Nephron progenitor cell (in vitro differentiated cells): ENCODE results near the gene TTBK2.

Source experiments
- DNase-seq: peaks from one replicate; pipeline ENCODE4 v3.0.0; 2021
- H3K27ac Mint-ChIP-seq: 2 replicates; pipeline ENCODE4 v1.8.0; 2021; ENCODE audit warnings: mild to moderate bottlenecking, moderate library complexity, mixed read lengths
- H3K27me3 Mint-ChIP-seq: 2 replicates; pipeline ENCODE4 v1.8.0; 2021; ENCODE audit warnings: mild to moderate bottlenecking, low read depth, mixed read lengths; ENCODE audit not compliant: poor library complexity
- H3K36me3 Mint-ChIP-seq: 2 replicates; pipeline ENCODE4 v1.8.0; 2021; ENCODE audit warnings: low read depth, mixed read lengths
- H3K4me1 Mint-ChIP-seq: 2 replicates; pipeline ENCODE4 v1.8.0; 2021; ENCODE audit warnings: mixed read lengths
- H3K4me3 Mint-ChIP-seq: 2 replicates; pipeline ENCODE4 v1.8.0; 2021; ENCODE audit warnings: mild to moderate bottlenecking, moderate library complexity, mixed read lengths
- H3K9me3 Mint-ChIP-seq: 2 replicates; pipeline ENCODE4 v1.8.0; 2021; ENCODE audit warnings: mild to moderate bottlenecking, moderate library complexity, mixed read lengths
- TF ChIP-seq, protein P1 (sequence below): fragments of 200-600 bp; sonication (generic); IDR thresholded peaks from 2 replicates; pipeline ENCODE4 v1.5.0; 2021; ENCODE audit warnings: antibody characterized with exemption

Gene TTBK2

DNA sequence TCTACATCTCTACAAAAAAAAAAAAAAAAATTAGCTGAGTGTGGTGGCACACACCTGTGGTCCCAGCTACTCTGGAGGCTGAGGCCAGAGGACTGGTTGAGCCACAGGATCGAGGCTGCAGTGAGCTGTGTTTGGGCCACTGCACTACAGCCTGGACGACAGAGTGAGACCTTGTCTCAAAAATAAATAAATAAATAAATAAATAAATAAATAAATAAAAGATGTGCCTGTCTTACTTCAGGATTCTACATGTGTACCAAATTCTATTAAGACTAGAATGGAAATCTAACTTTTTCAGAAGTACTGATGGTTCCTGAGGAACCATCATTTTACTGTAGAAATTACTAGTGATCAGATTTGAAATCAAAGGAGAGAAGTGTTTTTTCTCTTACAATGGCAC is 51.9 kb downstream of the TTBK2 start:
- no peak for DNase-seq
- peaks cover 8% of the 10 kb centered on the region for H3K4me1 Mint-ChIP-seq
- TF ChIP-seq, protein P1, sequence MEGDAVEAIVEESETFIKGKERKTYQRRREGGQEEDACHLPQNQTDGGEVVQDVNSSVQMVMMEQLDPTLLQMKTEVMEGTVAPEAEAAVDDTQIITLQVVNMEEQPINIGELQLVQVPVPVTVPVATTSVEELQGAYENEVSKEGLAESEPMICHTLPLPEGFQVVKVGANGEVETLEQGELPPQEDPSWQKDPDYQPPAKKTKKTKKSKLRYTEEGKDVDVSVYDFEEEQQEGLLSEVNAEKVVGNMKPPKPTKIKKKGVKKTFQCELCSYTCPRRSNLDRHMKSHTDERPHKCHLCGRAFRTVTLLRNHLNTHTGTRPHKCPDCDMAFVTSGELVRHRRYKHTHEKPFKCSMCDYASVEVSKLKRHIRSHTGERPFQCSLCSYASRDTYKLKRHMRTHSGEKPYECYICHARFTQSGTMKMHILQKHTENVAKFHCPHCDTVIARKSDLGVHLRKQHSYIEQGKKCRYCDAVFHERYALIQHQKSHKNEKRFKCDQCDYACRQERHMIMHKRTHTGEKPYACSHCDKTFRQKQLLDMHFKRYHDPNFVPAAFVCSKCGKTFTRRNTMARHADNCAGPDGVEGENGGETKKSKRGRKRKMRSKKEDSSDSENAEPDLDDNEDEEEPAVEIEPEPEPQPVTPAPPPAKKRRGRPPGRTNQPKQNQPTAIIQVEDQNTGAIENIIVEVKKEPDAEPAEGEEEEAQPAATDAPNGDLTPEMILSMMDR = no peak
- no peaks in the 10 kb centered on the region for H3K27me3 Mint-ChIP-seq
- no peak overlapping the region for H3K4me3 Mint-ChIP-seq
- peaks cover 42% of the 10 kb centered on the region for H3K36me3 Mint-ChIP-seq
- H3K9me3 Mint-ChIP-seq = no peaks in the 10 kb centered on the region
- no peak overlapping the region for H3K27ac Mint-ChIP-seq

DNA sequence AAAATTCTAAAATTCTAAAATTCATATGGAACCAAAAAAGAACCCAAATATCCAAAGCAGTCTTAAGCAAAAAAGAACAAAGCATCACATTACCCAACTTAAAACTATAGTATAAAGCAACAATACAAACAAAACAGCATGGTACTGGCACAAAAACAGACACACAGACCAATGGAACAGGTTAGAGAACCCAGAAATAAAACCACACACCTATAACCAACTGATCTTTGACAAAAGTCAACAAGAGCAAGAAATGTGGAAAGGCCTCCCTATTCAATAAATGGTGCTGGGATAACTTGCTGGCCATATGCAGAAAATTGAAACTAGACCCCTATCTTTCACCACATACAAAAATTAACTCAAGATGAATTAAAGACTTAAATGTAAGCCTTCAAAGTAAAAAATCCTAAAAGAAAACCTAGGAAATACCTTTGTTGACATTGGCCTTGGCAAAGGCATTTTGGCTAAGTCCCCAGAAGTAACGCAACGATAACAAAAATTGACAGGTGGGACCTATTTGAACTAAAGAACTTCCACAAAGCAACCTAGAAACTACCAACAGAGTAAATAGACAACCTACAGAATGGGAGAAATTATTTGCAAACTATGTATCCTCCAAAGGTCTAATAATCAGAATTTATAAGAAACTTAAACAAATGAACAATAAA is 56.9 kb downstream of the TTBK2 start:
- Mint-ChIP-seq H3K36me3 (peaks cover 69% of the 10 kb centered on the region), H3K4me1 (no peaks in the 10 kb centered on the region), H3K4me3 (no peak overlapping the region), H3K27me3 (no peaks in the 10 kb centered on the region), H3K27ac (no peak overlapping the region), H3K9me3 (peaks cover 6% of the 10 kb centered on the region)
- TF ChIP-seq, protein P1 = no peak
- DNase-seq = no peak

DNA sequence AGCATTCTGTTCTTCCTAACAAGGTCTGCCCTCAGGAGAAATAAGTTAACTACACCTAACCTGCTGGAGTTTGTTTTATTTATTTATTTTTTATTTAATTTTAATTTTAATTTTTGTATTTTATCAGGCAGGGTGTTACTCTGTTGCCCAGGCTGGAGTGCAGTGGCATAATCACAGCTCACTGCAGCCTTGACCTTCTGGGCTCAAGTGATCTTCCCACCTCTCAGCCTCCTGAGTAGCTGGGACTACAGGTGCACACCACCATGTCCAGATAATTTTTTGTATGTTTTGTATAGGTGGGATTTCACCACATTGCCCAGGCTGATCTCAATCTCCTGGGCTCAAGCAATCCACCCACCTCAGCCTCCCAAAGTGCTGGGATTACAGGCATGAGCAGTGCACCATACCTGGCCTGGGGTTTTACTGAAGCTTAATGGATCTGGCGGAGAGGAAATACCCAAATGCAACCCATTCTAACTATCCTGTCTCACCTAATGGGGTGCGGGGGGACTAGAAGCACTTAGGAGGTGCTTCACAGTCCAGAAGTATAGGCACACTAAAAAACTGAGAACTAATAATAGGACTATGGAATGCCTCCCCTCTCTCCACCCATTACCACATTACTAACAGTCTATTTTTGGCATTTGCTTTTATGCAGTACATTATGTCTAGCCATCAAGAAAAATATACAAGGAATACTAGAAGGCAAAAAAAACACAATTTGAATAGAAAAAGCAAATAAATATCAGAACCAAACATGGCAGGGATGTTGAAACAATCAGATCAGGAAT is 61.4 kb downstream of the TTBK2 start:
- Mint-ChIP-seq H3K4me3 (no peak overlapping the region), H3K36me3 (peaks cover 59% of the 10 kb centered on the region), H3K9me3 (peaks cover 13% of the 10 kb centered on the region), H3K4me1 (no peaks in the 10 kb centered on the region), H3K27ac (no peak overlapping the region), H3K27me3 (no peaks in the 10 kb centered on the region)
- TF ChIP-seq, protein P1 = no peak
- no peak for DNase-seq

DNA sequence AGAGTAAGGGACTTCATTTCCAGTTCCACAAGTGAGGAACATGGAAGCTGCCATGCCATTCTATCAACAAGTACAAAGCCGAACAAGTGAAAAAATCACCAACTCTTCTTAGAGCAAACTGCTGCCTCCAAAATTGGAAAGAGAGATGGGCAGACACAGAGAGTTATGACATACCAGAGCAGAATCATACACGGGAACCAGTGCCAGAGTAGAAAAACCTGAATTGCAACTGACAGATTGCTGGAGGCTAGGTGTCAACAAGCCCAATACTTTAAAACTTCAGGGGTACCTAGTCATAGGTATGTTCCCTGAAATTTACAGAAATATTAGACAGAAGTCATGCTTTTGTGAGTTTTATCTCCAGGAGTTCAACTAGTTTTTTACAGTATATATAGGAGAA is 62.0 kb downstream of the TTBK2 start:
- Mint-ChIP-seq H3K4me1 (no peaks in the 10 kb centered on the region), H3K4me3 (no peak overlapping the region), H3K27me3 (no peaks in the 10 kb centered on the region), H3K36me3 (peaks cover 53% of the 10 kb centered on the region), H3K9me3 (peaks cover 13% of the 10 kb centered on the region), H3K27ac (no peak overlapping the region)
- no peak for DNase-seq
- TF ChIP-seq, protein P1 = no peak

DNA sequence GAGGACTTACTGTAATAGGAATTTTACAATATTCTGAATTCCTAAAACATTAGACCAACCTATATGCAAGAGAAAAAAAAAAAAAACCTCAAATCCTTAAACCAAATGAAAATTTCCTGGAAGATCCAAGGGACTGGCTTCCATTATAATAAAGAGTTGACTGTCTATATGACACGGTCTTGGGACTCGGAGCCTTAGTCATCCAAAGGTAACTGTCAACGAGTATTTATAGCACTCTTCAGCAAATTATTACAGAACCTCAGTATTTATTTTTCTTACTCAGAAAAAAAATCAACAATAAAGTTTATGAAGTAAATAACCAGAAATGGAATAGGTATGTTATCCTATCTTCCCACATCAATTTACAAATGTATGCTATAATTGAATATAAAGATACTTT is 66.0 kb downstream of the TTBK2 start:
- no peak overlapping the region for H3K27ac Mint-ChIP-seq
- H3K4me1 Mint-ChIP-seq = no peaks in the 10 kb centered on the region
- no peaks in the 10 kb centered on the region for H3K27me3 Mint-ChIP-seq
- DNase-seq = no peak
- H3K36me3 Mint-ChIP-seq = peaks cover 31% of the 10 kb centered on the region
- H3K4me3 Mint-ChIP-seq = no peak overlapping the region
- TF ChIP-seq, protein P1 = no peak
- peaks cover 7% of the 10 kb centered on the region for H3K9me3 Mint-ChIP-seq
